Measurements from ENCODE around the gene MEGF10.
"Not testable (repeated sequence)": the region's sequence is repeated elsewhere in the genome, so short reads cannot be mapped to it uniquely, and the experiment has no call there.

The MEGF10 gene

GRCh38 chr5:127290019-127290945 is at the start of gene MEGF10:
Gene MEGF10, plus strand, starts transcription at chr5:127290796. Its CDS starts 40,513 bp downstream, at chr5:127331309.
- peak; percentile 83 for DNase-seq (ENCODE audit: low read depth, low spot score)

- no peak for DNase-seq (ENCODE audit: low read depth, low spot score)
These were observed 47.6 kb upstream of the MEGF10 start for GRCh38 chr5:127243011-127243410.

GRCh38 chr5:127254729-127255284 is 35.8 kb upstream of the MEGF10 start:
- peak; percentile 81 for DNase-seq (ENCODE audit: low read depth, low spot score)

- DNase-seq (ENCODE audit: low read depth, low spot score), result no peak
These were observed 33.6 kb upstream of the MEGF10 start for GRCh38 chr5:127256886-127257597.

DNA sequence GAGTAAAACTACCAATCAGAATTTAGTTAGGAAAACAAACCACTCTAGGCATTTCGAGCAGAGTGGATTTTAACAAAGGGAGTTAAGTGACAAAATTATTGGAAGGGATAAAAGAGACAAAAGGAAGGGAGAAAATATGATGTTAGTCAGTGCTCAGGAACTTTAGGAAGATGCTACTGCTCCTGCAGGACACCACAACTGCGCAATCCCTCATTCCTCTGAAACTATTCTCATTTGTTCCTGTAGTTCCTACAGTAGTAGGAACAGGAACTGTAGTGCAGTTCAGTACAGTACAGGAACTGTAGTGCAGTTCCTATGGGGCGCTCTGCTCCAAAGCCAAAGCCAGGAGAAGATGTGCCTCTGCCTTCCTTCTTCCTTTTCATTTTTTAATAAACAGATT is 29.9 kb upstream of the MEGF10 start:
- DNase-seq (ENCODE audit: low read depth, low spot score), result no peak

DNA sequence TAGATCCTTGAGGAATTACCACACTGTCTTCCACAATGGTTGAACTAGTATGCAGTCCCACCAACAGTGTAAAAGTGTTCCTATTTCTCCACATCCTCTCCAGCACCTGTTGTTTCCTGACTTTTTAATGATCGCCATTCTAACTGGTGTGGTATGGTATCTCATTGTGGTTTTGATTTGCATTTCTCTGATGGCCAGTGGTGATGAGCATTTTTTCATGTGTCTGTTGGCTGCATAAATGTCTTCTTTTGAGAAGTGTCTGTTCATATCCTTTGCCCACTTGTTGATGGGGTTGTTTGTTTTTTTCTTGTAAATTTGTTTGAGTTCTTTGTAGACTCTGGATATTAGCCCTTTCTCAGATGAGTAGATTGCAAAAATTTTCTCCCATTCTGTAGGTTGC is 25.1 kb upstream of the MEGF10 start:
- DNase-seq (ENCODE audit: low read depth, low spot score), result not testable (repeated sequence)

DNA sequence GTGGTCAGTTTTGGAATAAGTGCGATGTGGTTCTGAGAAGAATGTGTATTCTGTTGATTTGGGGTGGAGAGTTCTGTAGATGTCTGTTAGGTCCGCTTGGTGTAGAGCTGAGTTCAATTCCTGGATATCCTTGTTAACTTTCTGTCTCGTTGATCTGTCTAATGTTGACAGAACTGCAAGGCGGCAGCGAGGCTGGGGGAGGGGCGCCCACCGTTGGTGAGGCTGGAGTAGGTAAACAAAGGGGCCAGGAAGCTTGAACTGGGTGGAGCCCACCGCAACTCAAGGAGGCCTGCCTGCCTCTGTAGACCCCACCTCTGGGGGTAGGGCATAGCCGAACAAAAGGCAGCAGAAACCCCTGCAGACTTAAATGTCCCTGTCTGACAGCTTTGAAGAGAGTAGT is 22.3 kb upstream of the MEGF10 start:
- not testable (repeated sequence) for DNase-seq (ENCODE audit: low read depth, low spot score)

DNA sequence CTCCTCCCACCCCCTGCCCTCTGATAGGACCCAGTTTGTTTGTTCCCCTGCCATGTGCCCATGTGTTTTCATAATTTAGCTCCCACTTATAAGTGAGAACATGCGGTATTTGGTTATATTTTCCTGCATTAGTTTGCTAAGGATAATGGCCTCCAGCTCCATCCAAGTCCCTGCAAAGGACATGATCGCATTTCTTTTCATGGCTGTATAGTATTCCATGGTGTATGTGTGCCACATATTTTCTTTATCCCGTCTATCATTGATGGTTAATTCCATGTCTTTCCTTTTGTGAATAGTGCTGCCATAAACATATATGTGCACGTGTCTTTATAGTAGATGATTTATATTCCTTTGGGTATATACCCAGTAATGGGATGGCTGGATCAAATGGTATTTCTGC is 19.9 kb upstream of the MEGF10 start:
- DNase-seq (ENCODE audit: low read depth, low spot score), result not testable (repeated sequence)

GRCh38 chr5:127275641-127276193 is 14.9 kb upstream of the MEGF10 start:
- DNase-seq (ENCODE audit: low read depth, low spot score), result no peak

DNA sequence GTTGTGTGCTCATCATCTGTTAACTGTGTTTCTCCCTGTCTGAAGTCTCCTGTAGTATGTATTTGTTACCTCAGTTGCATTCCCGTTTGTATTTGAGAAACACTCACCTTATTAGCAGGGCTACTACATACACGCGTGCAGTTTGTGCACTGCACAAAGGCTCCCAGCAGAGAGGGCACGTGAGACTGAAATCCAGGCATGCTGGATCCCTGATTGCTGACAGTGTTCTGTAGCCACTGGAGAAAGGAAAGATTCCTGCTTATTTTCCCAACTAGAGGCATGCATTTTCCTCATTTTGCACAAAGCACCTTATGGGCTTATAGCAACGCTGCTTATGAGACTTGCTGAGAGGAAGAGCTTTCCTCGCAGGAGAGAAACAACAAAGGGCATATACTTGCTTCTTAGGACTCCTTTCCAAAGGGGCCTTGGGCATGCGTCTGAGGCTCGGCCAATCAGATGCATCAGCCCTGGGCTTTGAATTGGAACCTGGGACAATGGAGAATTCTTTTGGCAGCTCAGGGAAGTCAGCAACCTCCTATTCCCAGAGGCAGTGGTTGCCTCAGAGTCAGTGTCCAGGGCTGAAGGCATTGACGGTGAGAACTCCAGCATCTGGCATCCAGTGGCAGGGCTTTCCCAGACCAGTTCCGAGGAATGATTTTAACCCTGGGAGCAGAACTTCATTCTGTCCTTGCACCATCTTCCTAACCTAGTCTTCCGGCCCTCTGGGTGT is 9.9 kb upstream of the MEGF10 start:
- DNase-seq (ENCODE audit: low read depth, low spot score), result peak; percentile 28

DNA sequence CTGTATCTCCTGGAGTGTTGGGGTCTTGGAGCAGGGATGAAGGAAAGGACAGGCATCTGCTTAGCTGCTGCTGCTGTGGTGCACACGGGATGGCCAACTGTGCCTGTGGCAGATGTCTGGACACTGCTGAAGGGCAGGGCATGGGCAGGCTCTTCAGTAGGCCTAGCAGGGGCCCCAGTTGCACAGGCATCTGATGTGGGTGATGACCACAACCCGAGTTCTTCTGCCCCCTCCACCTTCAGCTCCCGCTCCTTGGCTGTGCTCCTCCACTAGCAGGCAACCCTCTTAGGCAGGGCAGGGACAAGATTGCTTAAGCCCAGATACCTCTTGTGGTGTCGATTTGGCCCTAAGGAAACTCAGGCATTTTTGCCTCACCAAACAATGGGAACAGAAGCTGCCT is 9.0 kb upstream of the MEGF10 start:
- DNase-seq (ENCODE audit: low read depth, low spot score), result no peak

DNA sequence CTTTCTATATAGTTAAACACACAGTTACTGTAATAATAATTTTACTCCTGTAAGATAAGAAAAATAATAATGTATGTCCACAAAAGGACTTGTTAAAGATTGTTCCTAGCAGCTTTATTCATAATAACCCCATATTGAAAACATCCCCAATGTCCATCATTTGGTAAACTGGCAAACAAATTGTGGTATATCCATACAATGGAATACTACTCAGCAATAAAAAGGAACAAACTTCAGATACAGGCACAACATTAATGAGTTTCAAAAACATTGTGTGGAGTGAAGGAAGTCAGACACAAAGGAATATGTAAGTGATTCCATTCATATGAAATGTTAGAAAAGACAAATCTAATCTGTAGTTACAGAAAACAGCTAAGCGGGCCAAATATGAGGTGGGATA is 1.9 kb upstream of the MEGF10 start:
- no peak for DNase-seq (ENCODE audit: low read depth, low spot score)

GRCh38 chr5:127290946-127291693 is 524 bp downstream of the MEGF10 start:
- DNase-seq (ENCODE audit: low read depth, low spot score), result peak; percentile 21

DNA sequence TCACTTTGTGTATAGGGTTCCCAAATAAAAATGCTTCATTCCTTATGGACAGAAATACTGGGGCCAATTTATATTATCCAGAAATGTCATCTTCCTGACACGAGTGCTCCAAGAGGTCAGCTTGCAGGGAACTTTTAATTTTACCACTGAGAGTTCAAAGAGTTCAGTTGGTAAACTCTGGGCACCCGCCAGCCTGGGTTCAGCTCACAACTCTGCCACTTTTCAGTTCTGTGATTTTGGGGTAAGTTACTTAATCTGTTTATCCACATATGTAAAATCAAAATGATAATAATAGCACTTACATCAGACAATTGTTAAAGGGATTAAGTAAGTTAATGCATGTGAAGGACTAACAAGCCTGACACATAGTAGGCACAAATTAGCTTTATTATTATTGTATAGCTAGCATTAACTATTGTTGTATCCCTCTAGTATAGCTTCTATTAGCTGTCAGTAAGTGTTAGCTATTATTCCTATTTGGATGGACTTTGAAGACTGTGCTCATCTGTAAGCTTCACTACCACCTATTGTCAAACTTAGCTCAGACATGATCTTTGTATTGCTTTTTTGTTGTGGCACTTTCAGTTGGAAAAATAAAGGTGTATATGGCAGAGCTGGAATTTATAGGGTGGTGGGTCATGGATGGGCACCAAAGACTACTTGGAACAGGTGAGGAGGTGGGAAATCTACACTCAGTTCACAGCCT is 1.6 kb downstream of the MEGF10 start:
- no peak for DNase-seq (ENCODE audit: low read depth, low spot score)

GRCh38 chr5:127293373-127293772 is 2.8 kb downstream of the MEGF10 start:
- no peak for DNase-seq (ENCODE audit: low read depth, low spot score)

DNA sequence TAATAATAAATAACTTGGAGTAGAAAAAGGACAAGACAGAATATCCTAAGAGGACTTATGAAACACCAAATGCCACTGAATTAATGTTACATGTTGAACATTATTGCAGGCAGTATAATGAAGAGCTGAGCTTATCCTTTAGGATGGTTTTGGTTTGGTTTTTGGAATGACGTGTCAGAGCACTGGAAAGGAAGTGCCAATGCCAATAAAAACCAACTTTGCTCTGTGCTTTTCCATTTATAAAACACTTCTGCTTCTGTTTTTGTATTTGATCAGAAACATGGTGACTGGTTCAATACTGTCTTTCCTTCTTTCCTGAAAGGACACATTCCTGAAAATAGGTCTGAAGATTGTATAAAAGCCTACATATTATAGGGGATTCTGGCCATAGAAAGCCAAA is 4.2 kb downstream of the MEGF10 start:
- DNase-seq (ENCODE audit: low read depth, low spot score), result no peak

DNA sequence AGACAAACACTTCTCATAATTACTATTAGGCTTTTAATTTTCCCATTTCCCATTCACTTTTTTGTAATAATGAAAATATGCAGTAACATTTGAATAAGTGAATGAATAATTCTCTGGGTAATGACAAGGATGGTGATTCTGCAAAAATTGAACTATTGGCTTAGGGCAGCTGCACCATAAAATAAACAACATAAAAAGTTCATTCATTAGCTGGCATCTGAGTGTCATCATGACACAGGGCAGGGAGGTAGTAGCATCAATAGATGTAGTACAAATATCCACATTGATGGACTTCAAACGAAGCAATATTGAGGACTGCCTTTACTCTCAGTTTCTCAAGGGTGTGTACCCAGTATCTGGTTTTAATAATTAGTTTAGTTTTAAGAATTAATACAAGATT is 4.9 kb downstream of the MEGF10 start:
- no peak for DNase-seq (ENCODE audit: low read depth, low spot score)

DNA sequence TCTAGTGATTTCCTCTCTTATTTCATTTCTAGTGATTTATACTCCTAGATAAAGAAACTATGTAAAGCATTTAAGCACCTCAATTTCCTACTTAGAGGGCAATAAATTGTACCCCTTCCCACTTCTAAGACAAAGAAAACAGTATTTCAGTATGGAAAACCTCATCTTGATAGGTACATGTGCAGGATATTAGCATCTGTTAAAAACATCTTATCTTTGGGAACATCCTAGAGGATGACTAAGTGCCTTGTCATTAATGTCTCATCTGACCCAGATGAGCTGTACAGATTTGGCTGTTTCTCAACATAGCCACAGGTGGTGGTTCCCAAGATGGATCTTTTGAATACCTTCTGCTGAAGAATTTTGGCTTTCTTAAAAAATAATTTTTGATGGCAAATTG is 5.7 kb downstream of the MEGF10 start:
- DNase-seq (ENCODE audit: low read depth, low spot score), result peak; percentile 37

DNA sequence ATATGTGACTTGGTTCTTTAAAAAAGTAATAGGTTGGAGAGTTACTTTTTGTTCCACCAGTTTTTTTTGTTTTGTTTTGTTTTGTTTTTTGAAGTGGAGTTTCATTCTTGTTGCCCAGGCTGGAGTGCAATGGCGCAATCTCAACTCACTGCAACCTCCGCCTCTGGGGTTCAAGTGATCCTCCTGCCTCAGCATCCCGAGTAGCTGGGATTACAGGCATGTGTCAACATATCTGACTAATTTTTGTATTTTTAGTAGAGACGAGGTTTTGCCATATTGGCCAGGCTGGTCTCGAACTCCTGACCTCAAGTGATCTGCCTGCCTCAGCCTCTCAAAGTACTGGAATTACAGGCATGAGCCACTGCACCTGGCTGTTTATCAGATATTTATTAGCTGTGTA is 6.3 kb downstream of the MEGF10 start:
- not testable (repeated sequence) for DNase-seq (ENCODE audit: low read depth, low spot score)
